ENCODE results near the gene DAB1. TPM values are rescaled to one million over a fixed set of nuclear protein-coding genes. Genes with fewer than 3 reads are reported as not detected.
"Not testable (repeated sequence)": the region's sequence is repeated elsewhere in the genome, so short reads cannot be mapped to it uniquely, and the experiment has no call there.

The DAB1 gene
- total RNA-seq, 1 donor from 2014 or later = 14.6 TPM

DNA sequence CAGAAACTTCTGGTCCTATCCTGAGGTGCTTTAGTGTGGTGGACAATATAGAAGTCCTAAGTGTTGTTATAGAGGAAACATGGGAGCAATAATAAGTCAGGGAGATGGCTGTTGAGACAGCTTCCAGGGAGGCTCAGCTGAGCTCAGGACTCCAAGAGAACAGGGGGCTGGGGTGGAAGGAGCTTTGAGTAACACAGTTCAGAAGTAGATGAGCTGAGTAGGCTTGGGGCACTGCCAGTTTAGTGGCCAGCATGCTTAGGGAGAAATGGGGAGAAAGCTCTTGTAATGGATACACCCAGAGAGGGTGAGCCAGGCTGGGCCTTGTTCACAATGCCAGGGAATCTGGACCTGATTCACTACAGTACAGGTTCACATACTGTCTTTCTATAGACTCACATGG is 201.6 kb downstream of the DAB1 start:
- no peak overlapping the region for H3K4me3 ChIP-seq
- Mint-ChIP-seq H3K4me1 (peaks cover 11% of the 10 kb centered on the region), H3K4me3 (no peak overlapping the region), H3K27ac (no peak overlapping the region), H3K27me3 (ENCODE audit: insufficient read depth, low read depth) (peaks cover 3% of the 10 kb centered on the region), H3K36me3 (no peaks in the 10 kb centered on the region), H3K9me3 (peaks cover 5% of the 10 kb centered on the region)
- no peaks in the 10 kb centered on the region for H3K27me3 ChIP-seq
- peaks cover 6% of the 10 kb centered on the region for H3K4me1 ChIP-seq
- no peaks in the 10 kb centered on the region for H3K9me3 ChIP-seq (ENCODE audit: low read depth)
- H2AFZ ChIP-seq (replicated peaks) = no peak overlapping the region
- no peak for DNase-seq (ENCODE audit: low spot score)
- no peaks in the 10 kb centered on the region for H3K36me3 ChIP-seq
- no peak overlapping the region for H3K4me2 ChIP-seq
- H3K9ac ChIP-seq = no peak overlapping the region
- no peaks in the 10 kb centered on the region for H3K79me2 ChIP-seq (ENCODE audit: low read depth)
- H3K27ac ChIP-seq = no peak overlapping the region
- H3F3A ChIP-seq (ENCODE audit: low read depth) = no peaks in the 10 kb centered on the region
- TF ChIP-seq, protein P1, sequence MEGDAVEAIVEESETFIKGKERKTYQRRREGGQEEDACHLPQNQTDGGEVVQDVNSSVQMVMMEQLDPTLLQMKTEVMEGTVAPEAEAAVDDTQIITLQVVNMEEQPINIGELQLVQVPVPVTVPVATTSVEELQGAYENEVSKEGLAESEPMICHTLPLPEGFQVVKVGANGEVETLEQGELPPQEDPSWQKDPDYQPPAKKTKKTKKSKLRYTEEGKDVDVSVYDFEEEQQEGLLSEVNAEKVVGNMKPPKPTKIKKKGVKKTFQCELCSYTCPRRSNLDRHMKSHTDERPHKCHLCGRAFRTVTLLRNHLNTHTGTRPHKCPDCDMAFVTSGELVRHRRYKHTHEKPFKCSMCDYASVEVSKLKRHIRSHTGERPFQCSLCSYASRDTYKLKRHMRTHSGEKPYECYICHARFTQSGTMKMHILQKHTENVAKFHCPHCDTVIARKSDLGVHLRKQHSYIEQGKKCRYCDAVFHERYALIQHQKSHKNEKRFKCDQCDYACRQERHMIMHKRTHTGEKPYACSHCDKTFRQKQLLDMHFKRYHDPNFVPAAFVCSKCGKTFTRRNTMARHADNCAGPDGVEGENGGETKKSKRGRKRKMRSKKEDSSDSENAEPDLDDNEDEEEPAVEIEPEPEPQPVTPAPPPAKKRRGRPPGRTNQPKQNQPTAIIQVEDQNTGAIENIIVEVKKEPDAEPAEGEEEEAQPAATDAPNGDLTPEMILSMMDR (IDR thresholded peaks at IDR 0.05) = no peak
- no peak for TF ChIP-seq EZH2phosphoT487 (IDR thresholded peaks at IDR 0.05)
- TF ChIP-seq EZH2 (IDR thresholded peaks at IDR 0.05) = no peak
- H4K20me1 ChIP-seq (ENCODE audit: low read depth) = no peaks in the 10 kb centered on the region

DNA sequence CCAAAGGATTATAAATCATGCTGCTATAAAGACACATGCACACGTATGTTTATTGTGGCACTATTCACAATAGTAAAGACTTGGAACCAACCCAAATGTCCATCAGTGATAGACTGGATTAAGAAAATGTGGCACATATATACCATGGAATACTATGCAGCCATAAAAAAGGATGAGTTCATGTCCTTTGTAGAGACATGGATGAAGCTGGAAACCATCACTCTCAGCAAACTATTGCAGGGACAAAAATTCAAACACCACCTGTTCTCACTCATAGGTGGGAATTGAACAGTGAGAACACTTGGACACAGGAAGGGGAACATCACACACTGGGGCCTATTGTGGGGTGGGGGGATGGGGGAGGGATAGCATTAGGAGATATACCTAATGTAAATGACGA is 203.0 kb downstream of the DAB1 start:
- H3K4me1 ChIP-seq; H3F3A ChIP-seq (ENCODE audit: low read depth); H3K9me3 ChIP-seq (ENCODE audit: low read depth); H3K4me3 ChIP-seq; H3K79me2 ChIP-seq (ENCODE audit: low read depth); H3K36me3 ChIP-seq; H3K4me2 ChIP-seq; H3K27me3 Mint-ChIP-seq (ENCODE audit: insufficient read depth, low read depth); H3K36me3 Mint-ChIP-seq; H4K20me1 ChIP-seq (ENCODE audit: low read depth); H3K27ac Mint-ChIP-seq; H3K4me3 Mint-ChIP-seq; H3K27me3 ChIP-seq; H3K9me3 Mint-ChIP-seq; H3K27ac ChIP-seq; DNase-seq (ENCODE audit: low spot score); H2AFZ ChIP-seq (replicated peaks); H3K9ac ChIP-seq: not testable (repeated sequence)
- H3K4me1 Mint-ChIP-seq = peaks cover 21% of the 10 kb centered on the region

DNA sequence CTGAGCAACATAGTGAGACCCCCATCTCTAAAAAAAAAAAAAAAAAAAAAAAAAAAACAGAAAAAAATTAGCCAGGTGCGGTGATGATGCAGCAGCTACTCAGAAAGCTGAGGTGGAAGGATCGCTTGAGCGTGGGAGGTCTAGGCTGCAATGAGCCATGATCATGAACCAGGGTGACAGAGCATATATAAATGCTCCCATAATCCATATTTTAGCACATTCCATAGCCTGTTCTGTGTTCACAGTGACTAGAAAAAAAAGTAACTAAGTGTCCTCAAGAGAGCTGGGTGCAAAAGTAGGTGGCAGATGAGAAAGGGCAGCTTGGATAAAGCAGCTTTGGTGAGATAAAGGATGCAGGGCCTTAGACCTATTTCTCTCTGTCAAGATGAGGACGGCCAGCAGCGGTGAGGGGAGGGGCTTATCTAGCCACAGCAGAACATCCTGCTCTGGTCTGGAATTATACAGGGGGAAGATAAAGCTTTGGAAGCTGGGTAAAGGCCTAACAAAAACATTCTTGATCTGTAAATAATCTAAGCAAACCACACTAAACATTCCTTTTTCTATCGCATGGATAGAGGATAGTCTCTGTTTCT is 205.3 kb downstream of the DAB1 start:
- no peak overlapping the region for H3K4me3 Mint-ChIP-seq
- H3K27me3 Mint-ChIP-seq (ENCODE audit: insufficient read depth, low read depth) = peaks cover 3% of the 10 kb centered on the region
- Histone ChIP-seq H4K20me1 (ENCODE audit: low read depth) (no peaks in the 10 kb centered on the region), H2AFZ (replicated peaks) (no peak overlapping the region), H3K9me3 (ENCODE audit: low read depth) (no peaks in the 10 kb centered on the region), H3K27me3 (no peaks in the 10 kb centered on the region), H3K4me2 (no peak overlapping the region), H3K4me1 (peaks cover 14% of the 10 kb centered on the region), H3K27ac (no peak overlapping the region), H3F3A (ENCODE audit: low read depth) (peaks cover 14% of the 10 kb centered on the region), H3K9ac (no peak overlapping the region), H3K79me2 (ENCODE audit: low read depth) (no peaks in the 10 kb centered on the region), H3K4me3 (no peak overlapping the region), H3K36me3 (no peaks in the 10 kb centered on the region)
- peak; percentile 23 for DNase-seq (ENCODE audit: low spot score)
- peaks cover 8% of the 10 kb centered on the region for H3K9me3 Mint-ChIP-seq
- peak overlapping the region; percentile 22 for H3K27ac Mint-ChIP-seq
- no peak for TF ChIP-seq EZH2 (IDR thresholded peaks at IDR 0.05)
- TF ChIP-seq, protein P1 (IDR thresholded peaks at IDR 0.05) = no peak
- TF ChIP-seq EZH2phosphoT487 (IDR thresholded peaks at IDR 0.05) = no peak
- no peaks in the 10 kb centered on the region for H3K36me3 Mint-ChIP-seq
- peaks cover 35% of the 10 kb centered on the region for H3K4me1 Mint-ChIP-seq

DNA sequence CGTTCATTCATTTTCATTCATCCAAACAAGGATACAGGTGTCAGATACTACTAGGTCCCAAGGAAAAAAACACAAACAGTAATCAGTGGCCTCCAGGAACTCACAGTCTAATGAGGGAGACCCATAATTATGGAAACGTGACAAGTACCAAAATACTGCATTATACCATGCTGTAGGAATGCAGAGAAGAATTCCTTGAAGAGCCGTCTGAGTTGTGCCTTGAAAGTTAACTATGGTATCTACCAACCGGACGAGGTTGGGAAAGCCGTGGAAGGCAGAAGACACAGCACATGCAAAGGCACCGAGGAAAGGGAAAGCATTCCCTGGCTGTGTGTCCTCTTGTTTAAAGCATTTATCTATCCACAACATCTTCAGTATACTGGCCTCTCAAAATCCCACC is 206.0 kb downstream of the DAB1 start:
- TF ChIP-seq EZH2 (IDR thresholded peaks at IDR 0.05) (no peak), EZH2phosphoT487 (IDR thresholded peaks at IDR 0.05) (no peak)
- TF ChIP-seq, protein P1 (IDR thresholded peaks at IDR 0.05) = no peak
- H3K36me3 Mint-ChIP-seq = peaks cover under 1% of the 10 kb centered on the region
- DNase-seq (ENCODE audit: low spot score) = no peak
- no peaks in the 10 kb centered on the region for H3K79me2 ChIP-seq (ENCODE audit: low read depth)
- peaks cover 3% of the 10 kb centered on the region for H3K27me3 Mint-ChIP-seq (ENCODE audit: insufficient read depth, low read depth)
- no peak overlapping the region for H3K4me3 Mint-ChIP-seq
- no peaks in the 10 kb centered on the region for H3K9me3 ChIP-seq (ENCODE audit: low read depth)
- no peaks in the 10 kb centered on the region for H3K27me3 ChIP-seq
- H3K4me2 ChIP-seq = no peak overlapping the region
- peaks cover 14% of the 10 kb centered on the region for H3F3A ChIP-seq (ENCODE audit: low read depth)
- peaks cover 35% of the 10 kb centered on the region for H3K4me1 Mint-ChIP-seq
- H4K20me1 ChIP-seq (ENCODE audit: low read depth) = no peaks in the 10 kb centered on the region
- peaks cover 14% of the 10 kb centered on the region for H3K4me1 ChIP-seq
- H3K9ac ChIP-seq = no peak overlapping the region
- H2AFZ ChIP-seq (replicated peaks) = no peak overlapping the region
- no peak overlapping the region for H3K27ac Mint-ChIP-seq
- no peak overlapping the region for H3K4me3 ChIP-seq
- H3K9me3 Mint-ChIP-seq = peaks cover 9% of the 10 kb centered on the region
- H3K27ac ChIP-seq = no peak overlapping the region
- no peaks in the 10 kb centered on the region for H3K36me3 ChIP-seq

All from neural progenitor cell (in vitro differentiated cells).